GM23338 (cell line): ENCODE results near the gene THADA. TPM values are rescaled to one million over a fixed set of nuclear protein-coding genes. Genes with fewer than 3 reads are reported as not detected.

Experiments used
- ATAC-seq: fragments of 200-7000 bp; cut with Tn5 transposase; 3 replicates; pipeline ENCODE4 v1.9.1; 2020
- DNase-seq: peaks from one replicate; pipeline ENCODE4 v3.0.0-alpha.2; 2015; ENCODE audit warnings: low spot score
- H2AFZ ChIP-seq: fragments of 200-600 bp; sonication (generic); 2 replicates; pipeline ENCODE4 v1.8.0; 2016; ENCODE audit warnings: antibody characterized with exemption, mild to moderate bottlenecking, moderate library complexity
- H3F3A ChIP-seq: fragments of 200-600 bp; sonication (generic); replicated peaks from 2 replicates; pipeline ENCODE4 v1.8.0; 2017; ENCODE audit warnings: antibody characterized with exemption, mixed run types, low read depth
- H3K27ac ChIP-seq: fragments of 200-600 bp; sonication (generic); 2 replicates; pipeline ENCODE4 v1.6.1; 2016; ENCODE audit warnings: low read depth
- H3K27me3 ChIP-seq: fragments of 200-600 bp; sonication (generic); 2 replicates; pipeline ENCODE4 v1.8.0; 2016; ENCODE audit warnings: mild to moderate bottlenecking, mixed run types, moderate library complexity; ENCODE audit not compliant: insufficient read depth
- H3K36me3 ChIP-seq: fragments of 200-600 bp; sonication (generic); 2 replicates; pipeline ENCODE4 v1.8.0; 2016; ENCODE audit warnings: mild to moderate bottlenecking; ENCODE audit not compliant: insufficient read depth
- H3K4me1 ChIP-seq: fragments of 200-600 bp; sonication (generic); 2 replicates; pipeline ENCODE4 v1.8.0; 2016; ENCODE audit warnings: mild to moderate bottlenecking, moderate library complexity; ENCODE audit not compliant: insufficient read depth
- H3K4me2 ChIP-seq: fragments of 200-600 bp; sonication (generic); 2 replicates; pipeline ENCODE4 v1.7.1; 2017; ENCODE audit warnings: mixed run types
- H3K4me3 ChIP-seq: fragments of 200-600 bp; sonication (generic); 2 replicates; pipeline ENCODE4 v1.6.1; 2016; ENCODE audit warnings: mixed run types
- H3K79me2 ChIP-seq: fragments of 200-600 bp; sonication (generic); replicated peaks from 2 replicates; pipeline ENCODE4 v1.8.0; 2017; ENCODE audit warnings: mild to moderate bottlenecking; ENCODE audit not compliant: insufficient read depth
- H3K9me2 ChIP-seq: fragments of 200-600 bp; sonication (generic); 2 replicates; pipeline ENCODE4 v1.8.0; 2017; ENCODE audit not compliant: insufficient read depth
- H4K20me1 ChIP-seq: fragments of 200-600 bp; sonication (generic); replicated peaks from 2 replicates; pipeline ENCODE4 v1.8.0; 2017; ENCODE audit warnings: mild to moderate bottlenecking; ENCODE audit not compliant: insufficient read depth
- H3K27ac Mint-ChIP-seq: 2 replicates; pipeline ENCODE4 v1.8.0; 2020; ENCODE audit warnings: inconsistent platforms, mild to moderate bottlenecking, moderate library complexity, mixed read lengths
- H3K27me3 Mint-ChIP-seq: 3 replicates; pipeline ENCODE4 v1.8.0; 2022; ENCODE audit warnings: low read depth, mild to moderate bottlenecking, moderate library complexity, mixed read lengths, inconsistent platforms; ENCODE audit not compliant: insufficient read depth, poor library complexity
- H3K36me3 Mint-ChIP-seq: 3 replicates; pipeline ENCODE4 v1.8.0; 2021; ENCODE audit warnings: low read depth, mild to moderate bottlenecking, inconsistent platforms, moderate library complexity, mixed read lengths
- H3K4me1 Mint-ChIP-seq: 3 replicates; pipeline ENCODE4 v1.8.0; 2020; ENCODE audit warnings: mild to moderate bottlenecking, inconsistent platforms, mixed read lengths
- H3K4me3 Mint-ChIP-seq: 3 replicates; pipeline ENCODE4 v1.8.0; 2021; ENCODE audit warnings: moderate library complexity, mild to moderate bottlenecking, inconsistent platforms, mixed read lengths
- H3K9me3 Mint-ChIP-seq: 3 replicates; pipeline ENCODE4 v1.8.0; 2020; ENCODE audit warnings: moderate library complexity, mild to moderate bottlenecking, inconsistent platforms, mixed read lengths
- CREB1 ChIP-seq: fragments of 250-450 bp; sonication (Bioruptor Pico); IDR thresholded peaks from 2 replicates; pipeline ENCODE4 v1.5.0; 2020; ENCODE audit warnings: low read depth, mild to moderate bottlenecking, moderate library complexity
- ETS1 ChIP-seq: IDR thresholded peaks from 2 replicates; pipeline ENCODE4 v1.6.1; 2016; ENCODE audit warnings: antibody characterized with exemption
- EZH2 ChIP-seq: fragments of 200-600 bp; sonication (generic); IDR thresholded peaks from one replicate; pipeline ENCODE4 v1.8.0; 2017; ENCODE audit warnings: antibody characterized with exemption, mild to moderate bottlenecking, low read depth; ENCODE audit not compliant: unreplicated experiment
- EZH2phosphoT487 ChIP-seq: fragments of 200-600 bp; sonication (generic); IDR thresholded peaks from one replicate; pipeline ENCODE4 v1.8.1; 2018; ENCODE audit warnings: antibody characterized with exemption; ENCODE audit not compliant: unreplicated experiment
- JUNB ChIP-seq: IDR thresholded peaks from one replicate; pipeline ENCODE4 v1.6.1; 2016; ENCODE audit warnings: antibody characterized with exemption; ENCODE audit not compliant: unreplicated experiment
- NANOG ChIP-seq: IDR thresholded peaks from 2 replicates; pipeline ENCODE4 v1.6.1; 2016; ENCODE audit warnings: antibody characterized with exemption, borderline replicate concordance
- POLR2AphosphoS5 ChIP-seq: IDR thresholded peaks from 2 replicates; pipeline ENCODE4 v1.6.1; 2016; ENCODE audit warnings: antibody characterized with exemption, low read depth
- STAT1 ChIP-seq: IDR thresholded peaks from one replicate; pipeline ENCODE4 v1.6.1; 2016; ENCODE audit warnings: antibody characterized with exemption; ENCODE audit not compliant: unreplicated experiment
- ZNF114 ChIP-seq: fragments of 250-450 bp; sonication (Bioruptor Pico); IDR thresholded peaks from 2 replicates; pipeline ENCODE4 v1.5.0; 2020; ENCODE audit warnings: mild to moderate bottlenecking, moderate library complexity
- ZNF331 ChIP-seq: fragments of 250-450 bp; sonication (Bioruptor Pico); IDR thresholded peaks from 2 replicates; pipeline ENCODE4 v1.5.0; 2020; ENCODE audit warnings: low read depth, mild to moderate bottlenecking, moderate library complexity
- ZNF462 ChIP-seq: fragments of 250-450 bp; sonication (Bioruptor Pico); IDR thresholded peaks from 2 replicates; pipeline ENCODE4 v1.5.0; 2020; ENCODE audit warnings: mild to moderate bottlenecking, moderate library complexity
- polyA plus RNA-seq: library from polyadenylated mRNA; unstranded; fragments of >200 nt; fragmentation: Nextera tagmentation; extraction: Ambion mirVana; gene quantifications from 2 replicates; pipeline ENCODE4 v1.2.1, GENCODE V29; 2016
- total RNA-seq: library from RNA; depleted of rRNA; stranded (reverse); fragments of >200 nt; shearing (Covaris generic); gene quantifications from 2 replicates; pipeline ENCODE4 v1.2.3, GENCODE V29; 2014
- TF ChIP-seq, protein P1 (sequence below), 2 experiments: fragments of 200-600 bp in 1 of 2; sonication (generic) in 1 of 2; conservative IDR thresholded peaks; 2 replicates each; pipeline versions ENCODE4 v1.5.1 to v1.6.1; 2016 to 2017; ENCODE audit warnings: antibody characterized with exemption in 2 of 2, low read depth in 2 of 2, mild to moderate bottlenecking in 2 of 2, moderate library complexity in 1 of 2
- TF ChIP-seq, protein P2 (sequence below): IDR thresholded peaks from one replicate; pipeline ENCODE4 v1.6.1; 2018; ENCODE audit warnings: antibody characterized with exemption; ENCODE audit not compliant: unreplicated experiment

Gene THADA
- total and polyA plus RNA-seq, 2 experiments from 2014 or later: 17.0 to 30.7 TPM

DNA sequence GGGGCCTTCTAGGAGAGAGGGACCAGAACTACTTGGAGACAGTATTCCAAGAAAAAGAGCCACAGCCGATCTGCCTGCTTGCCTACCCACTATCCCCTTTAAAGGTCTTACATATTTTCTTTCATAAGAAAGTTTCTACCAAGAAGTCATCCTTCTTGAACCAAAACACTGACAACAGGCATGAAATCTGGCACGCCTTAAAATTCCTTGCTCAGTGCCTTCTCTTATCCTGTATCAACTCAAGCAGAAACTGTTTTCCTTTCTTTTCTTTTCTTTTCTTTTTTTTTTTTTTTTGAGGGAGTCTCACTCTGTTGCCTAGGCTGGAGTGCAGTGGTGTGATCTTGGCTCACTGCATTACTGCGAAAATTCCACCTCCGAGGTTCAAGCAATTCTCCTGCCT lies 321.1 kb downstream of the THADA start:
- Mint-ChIP-seq H3K27me3 (peaks cover 2% of the 10 kb centered on the region), H3K4me3 (no peak overlapping the region), H3K36me3 (no peaks in the 10 kb centered on the region), H3K27ac (no peak overlapping the region), H3K9me3 (no peaks in the 10 kb centered on the region), H3K4me1 (peaks cover 27% of the 10 kb centered on the region)
- no peak overlapping the region for H3K4me3 ChIP-seq
- no peak overlapping the region for H3K4me2 ChIP-seq
- no peaks in the 10 kb centered on the region for H3K4me1 ChIP-seq
- H4K20me1 ChIP-seq: no peaks in the 10 kb centered on the region
- no peak for ATAC-seq
- H3K27me3 ChIP-seq: no peaks in the 10 kb centered on the region
- H3K9me2 ChIP-seq: no peaks in the 10 kb centered on the region
- no peaks in the 10 kb centered on the region for H3K36me3 ChIP-seq
- DNase-seq: no peak
- TF ChIP-seq ZNF331 (CRISPR knock-in tag): no peak
- no peak for TF ChIP-seq ETS1
- no peak for TF ChIP-seq CREB1 (CRISPR knock-in tag)
- no peak for TF ChIP-seq ZNF114
- no peak for TF ChIP-seq EZH2phosphoT487
- no peak for TF ChIP-seq ZNF462 (CRISPR knock-in tag)
- TF ChIP-seq, protein P1, sequence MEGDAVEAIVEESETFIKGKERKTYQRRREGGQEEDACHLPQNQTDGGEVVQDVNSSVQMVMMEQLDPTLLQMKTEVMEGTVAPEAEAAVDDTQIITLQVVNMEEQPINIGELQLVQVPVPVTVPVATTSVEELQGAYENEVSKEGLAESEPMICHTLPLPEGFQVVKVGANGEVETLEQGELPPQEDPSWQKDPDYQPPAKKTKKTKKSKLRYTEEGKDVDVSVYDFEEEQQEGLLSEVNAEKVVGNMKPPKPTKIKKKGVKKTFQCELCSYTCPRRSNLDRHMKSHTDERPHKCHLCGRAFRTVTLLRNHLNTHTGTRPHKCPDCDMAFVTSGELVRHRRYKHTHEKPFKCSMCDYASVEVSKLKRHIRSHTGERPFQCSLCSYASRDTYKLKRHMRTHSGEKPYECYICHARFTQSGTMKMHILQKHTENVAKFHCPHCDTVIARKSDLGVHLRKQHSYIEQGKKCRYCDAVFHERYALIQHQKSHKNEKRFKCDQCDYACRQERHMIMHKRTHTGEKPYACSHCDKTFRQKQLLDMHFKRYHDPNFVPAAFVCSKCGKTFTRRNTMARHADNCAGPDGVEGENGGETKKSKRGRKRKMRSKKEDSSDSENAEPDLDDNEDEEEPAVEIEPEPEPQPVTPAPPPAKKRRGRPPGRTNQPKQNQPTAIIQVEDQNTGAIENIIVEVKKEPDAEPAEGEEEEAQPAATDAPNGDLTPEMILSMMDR (conservative IDR thresholded peaks at IDR 0.05; ENCODE audit: low read depth in 2 of 2): no peak
- TF ChIP-seq NANOG: no peak
- TF ChIP-seq, protein P2, sequence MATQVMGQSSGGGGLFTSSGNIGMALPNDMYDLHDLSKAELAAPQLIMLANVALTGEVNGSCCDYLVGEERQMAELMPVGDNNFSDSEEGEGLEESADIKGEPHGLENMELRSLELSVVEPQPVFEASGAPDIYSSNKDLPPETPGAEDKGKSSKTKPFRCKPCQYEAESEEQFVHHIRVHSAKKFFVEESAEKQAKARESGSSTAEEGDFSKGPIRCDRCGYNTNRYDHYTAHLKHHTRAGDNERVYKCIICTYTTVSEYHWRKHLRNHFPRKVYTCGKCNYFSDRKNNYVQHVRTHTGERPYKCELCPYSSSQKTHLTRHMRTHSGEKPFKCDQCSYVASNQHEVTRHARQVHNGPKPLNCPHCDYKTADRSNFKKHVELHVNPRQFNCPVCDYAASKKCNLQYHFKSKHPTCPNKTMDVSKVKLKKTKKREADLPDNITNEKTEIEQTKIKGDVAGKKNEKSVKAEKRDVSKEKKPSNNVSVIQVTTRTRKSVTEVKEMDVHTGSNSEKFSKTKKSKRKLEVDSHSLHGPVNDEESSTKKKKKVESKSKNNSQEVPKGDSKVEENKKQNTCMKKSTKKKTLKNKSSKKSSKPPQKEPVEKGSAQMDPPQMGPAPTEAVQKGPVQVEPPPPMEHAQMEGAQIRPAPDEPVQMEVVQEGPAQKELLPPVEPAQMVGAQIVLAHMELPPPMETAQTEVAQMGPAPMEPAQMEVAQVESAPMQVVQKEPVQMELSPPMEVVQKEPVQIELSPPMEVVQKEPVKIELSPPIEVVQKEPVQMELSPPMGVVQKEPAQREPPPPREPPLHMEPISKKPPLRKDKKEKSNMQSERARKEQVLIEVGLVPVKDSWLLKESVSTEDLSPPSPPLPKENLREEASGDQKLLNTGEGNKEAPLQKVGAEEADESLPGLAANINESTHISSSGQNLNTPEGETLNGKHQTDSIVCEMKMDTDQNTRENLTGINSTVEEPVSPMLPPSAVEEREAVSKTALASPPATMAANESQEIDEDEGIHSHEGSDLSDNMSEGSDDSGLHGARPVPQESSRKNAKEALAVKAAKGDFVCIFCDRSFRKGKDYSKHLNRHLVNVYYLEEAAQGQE: no peak
- TF ChIP-seq STAT1: no peak
- TF ChIP-seq POLR2AphosphoS5: no peak
- TF ChIP-seq EZH2: no peak
- no peak for TF ChIP-seq JUNB
- no peak overlapping the region for H2AFZ ChIP-seq
- H3K79me2 ChIP-seq: no peaks in the 10 kb centered on the region
- H3K27ac ChIP-seq: no peak overlapping the region
- H3F3A ChIP-seq: no peaks in the 10 kb centered on the region
